RWPE1 (cell line): ENCODE measurements around the gene CYP24A1.
A peak's percentile ranks its signal among the peaks of the same experiment; 100 is the strongest.

Experiments
- CTCF ChIA-PET: fragments of 350-600 bp; sonication (Branson Sonifier 250); formaldehyde crosslinking; extraction: SDS; loops from one replicate; lab custom pipeline; 2021; lab: Yijun Ruan, JAX
- POLR2A ChIA-PET: fragments of 400-600 bp; formaldehyde crosslinking; extraction: SDS; loops from one replicate; lab custom pipeline; 2020; ENCODE audit warnings: antibody characterized with exemption; ENCODE audit not compliant: low non-redundant PET; lab: Yijun Ruan, JAX
- DNase-seq: peaks from one replicate; pipeline ENCODE4 v3.0.0; 2012; ENCODE audit warnings: low spot score
- H3K27ac ChIP-seq: fragments of 450-650 bp; 2 replicates; pipeline ENCODE4 v1.5.1; 2017
- CTCF ChIP-seq: fragments of 450-650 bp; conservative IDR thresholded peaks from 2 replicates; pipeline ENCODE4 v1.5.1; 2017; ENCODE audit warnings: low read depth, mild to moderate bottlenecking

Gene CYP24A1

DNA sequence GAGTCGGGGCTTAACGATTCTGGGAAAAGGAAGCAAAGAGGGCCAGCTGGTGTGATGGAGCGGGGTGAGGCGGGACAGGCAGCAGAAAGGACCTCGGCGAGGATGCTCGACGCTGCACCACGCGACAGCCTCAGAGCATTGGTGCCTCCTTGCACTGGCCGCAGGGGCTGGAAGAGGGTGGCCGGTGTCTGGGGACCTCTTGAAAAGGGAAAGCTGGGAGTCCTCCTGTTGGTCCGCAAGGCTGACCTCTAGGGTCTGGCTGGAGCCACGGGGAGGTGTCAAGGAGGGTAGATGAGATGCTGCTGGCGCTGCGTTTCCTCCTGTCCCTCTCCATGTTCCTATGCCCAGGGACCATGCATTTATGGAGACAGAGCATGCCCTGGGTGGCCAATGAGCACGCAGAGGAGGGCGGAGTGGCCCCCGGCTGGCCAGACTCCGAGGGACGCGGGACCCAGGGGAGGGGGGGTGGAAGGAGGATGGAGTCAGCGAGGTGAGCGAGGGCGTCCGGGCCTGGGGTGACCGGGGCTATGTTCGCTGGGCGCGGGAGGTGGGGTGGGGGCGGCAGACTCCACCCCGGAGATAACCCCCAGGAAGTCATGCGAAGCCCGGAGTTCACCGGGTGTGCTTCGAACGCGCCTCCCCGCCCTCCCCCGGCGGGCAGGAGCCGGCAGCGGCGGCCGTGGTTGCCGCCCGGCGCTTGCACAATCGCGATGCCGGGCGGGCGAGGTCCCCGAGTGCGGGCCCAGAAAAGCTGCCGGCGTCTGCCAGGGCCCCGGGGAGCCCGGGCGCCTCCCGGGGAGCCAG, at the start of gene CYP24A1:
Gene CYP24A1 (minus strand): TSS at position 334 of the 804 bp plus-strand sequence. CDS start 407 bp downstream, outside the sequence.
- H3K27ac ChIP-seq: peak within 1 kb of the TSS; percentile 67
- POLR2A ChIA-PET: no interaction called here
- TF ChIP-seq CTCF: no peak
- CTCF ChIA-PET: interaction anchor here (0.7 to 1.4 kb wide), 3 partner anchors 26 to 77 kb away, joined by 3 to 4 read pairs (median 4); no protein-coding TSS in a partner anchor
- DNase-seq: peak; percentile 66

- TF ChIP-seq CTCF: no peak
- ChIA-PET CTCF (interaction anchor here (1.3 kb wide), 1 partner anchor 424 kb away, joined by 5 read pairs; no protein-coding TSS in a partner anchor), POLR2A (no interaction called here)
- no peak for DNase-seq
- no peak overlapping the region for H3K27ac ChIP-seq
Measured at GRCh38 chr20:54223285-54223684, 49.5 kb upstream of the CYP24A1 start.

- no peak for TF ChIP-seq CTCF
- no peak for DNase-seq
- ChIA-PET CTCF (interaction anchor here (0.6 to 1.3 kb wide), 5 partner anchors 306 to 453 kb away, joined by 3 to 5 read pairs (median 4); no protein-coding TSS in a partner anchor), POLR2A (no interaction called here)
- no peak overlapping the region for H3K27ac ChIP-seq
Measured at GRCh38 chr20:54221996-54222890, 48.5 kb upstream of the CYP24A1 start.

DNA sequence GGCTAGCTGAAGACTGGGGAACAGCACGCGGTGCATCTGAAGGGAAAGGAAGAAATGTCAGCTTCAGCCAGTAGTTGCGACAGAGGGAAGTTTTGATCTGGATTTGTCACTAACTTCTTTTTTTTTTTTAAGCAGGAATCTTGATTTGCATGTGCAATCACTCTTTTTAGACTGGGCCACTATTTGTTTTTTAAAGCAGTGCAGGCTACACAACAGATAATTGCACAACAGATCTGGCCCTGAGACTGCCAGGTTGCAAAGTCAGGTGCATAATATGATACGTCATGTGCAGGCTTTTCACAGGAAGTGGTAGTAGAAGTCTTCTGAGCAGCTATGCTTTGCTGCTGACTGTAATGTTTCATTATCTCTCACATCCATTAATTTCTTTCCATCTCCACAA, 47.6 kb upstream of the CYP24A1 start:
- DNase-seq: no peak
- ChIA-PET POLR2A (no interaction called here), CTCF (interaction anchor here (0.6 to 1.0 kb wide), 5 partner anchors 248 to 1982 kb away, joined by 3 to 9 read pairs (median 3); no protein-coding TSS in a partner anchor)
- TF ChIP-seq CTCF: no peak
- no peak overlapping the region for H3K27ac ChIP-seq

- no peak for DNase-seq
- ChIA-PET POLR2A (no interaction called here), CTCF (interaction anchor here (0.6 kb wide), 3 partner anchors 249 to 1981 kb away, joined by 3 to 9 read pairs (median 3); no protein-coding TSS in a partner anchor)
- H3K27ac ChIP-seq: no peak overlapping the region
- no peak for TF ChIP-seq CTCF
Measured at GRCh38 chr20:54220722-54221121, 46.9 kb upstream of the CYP24A1 start.
